OCI-LY7 (cell line): ENCODE measurements around the gene MPPED1. TPM values are rescaled to one million over a fixed set of nuclear protein-coding genes. Genes with fewer than 3 reads are reported as not detected.

Source experiments
- BruUV-seq: library from RNA; stranded (reverse); fragments of 400-500 nt; replicated peaks from 2 replicates; lab custom pipeline; 2021; lab: Mats Ljungman, UMichigan
- CTCF ChIA-PET: fragments of 300-600 bp; sonication (Branson Sonifier 250); formaldehyde crosslinking; loops from one replicate; lab custom pipeline; 2022; ENCODE audit warnings: antibody characterized with exemption; ENCODE audit not compliant: unreplicated experiment; lab: Charles Lee
- POLR2A ChIA-PET: fragments of 300-600 bp; sonication (Branson Sonifier 250); formaldehyde crosslinking; loops from one replicate; lab custom pipeline; 2022; ENCODE audit warnings: antibody characterized with exemption; lab: Charles Lee
- DNase-seq: peaks from one replicate; pipeline ENCODE4 v3.0.0-alpha.2; 2015; ENCODE audit warnings: low spot score
- H2AFZ ChIP-seq: fragments of 200-600 bp; sonication (generic), shearing (Covaris generic); 2 replicates; pipeline ENCODE4 v1.6.1; 2014; ENCODE audit warnings: mild to moderate bottlenecking, antibody characterized with exemption, low read length, moderate library complexity
- H3K27ac ChIP-seq: fragments of 200-600 bp; sonication (generic); 2 replicates; pipeline ENCODE4 v1.5.1; 2014; ENCODE audit warnings: mixed run types, low read depth, mild to moderate bottlenecking, moderate library complexity, low read length, inconsistent platforms; ENCODE audit not compliant: poor library complexity, severe bottlenecking
- H3K36me3 ChIP-seq: fragments of 200-600 bp; sonication (generic); 2 replicates; pipeline ENCODE4 v1.6.1; 2014; ENCODE audit warnings: mild to moderate bottlenecking, antibody characterized with exemption, low read length, moderate library complexity, mixed read lengths; ENCODE audit not compliant: insufficient read depth
- H3K4me1 ChIP-seq: fragments of 200-600 bp; sonication (generic); 2 replicates; pipeline ENCODE4 v1.5.1; 2014; ENCODE audit warnings: mild to moderate bottlenecking, low read length; ENCODE audit not compliant: insufficient read depth, poor library complexity, severe bottlenecking
- H3K4me2 ChIP-seq: fragments of 200-600 bp; sonication (generic); 2 replicates; pipeline ENCODE4 v1.6.1; 2014; ENCODE audit warnings: mild to moderate bottlenecking, low read length
- H3K4me3 ChIP-seq: fragments of 200-600 bp; sonication (generic); 2 replicates; pipeline ENCODE4 v1.5.1; 2014; ENCODE audit warnings: mild to moderate bottlenecking, low read depth, low read length; ENCODE audit not compliant: poor library complexity, severe bottlenecking
- H3K79me2 ChIP-seq: fragments of 200-600 bp; sonication (generic); 2 replicates; pipeline ENCODE4 v1.6.1; 2016; ENCODE audit warnings: low read depth, mild to moderate bottlenecking, low read length, moderate library complexity, mixed read lengths; ENCODE audit not compliant: insufficient read depth
- H3K9me2 ChIP-seq: fragments of 200-600 bp; sonication (generic); 2 replicates; pipeline ENCODE4 v1.6.1; 2016; ENCODE audit warnings: mild to moderate bottlenecking, low read length, mixed read lengths; ENCODE audit not compliant: insufficient read depth
- H3K9me3 ChIP-seq: fragments of 200-600 bp; sonication (generic); 2 replicates; pipeline ENCODE4 v1.6.1; 2014; ENCODE audit warnings: mild to moderate bottlenecking, mixed run types, low read length, mixed read lengths
- H4K20me1 ChIP-seq: fragments of 200-600 bp; sonication (generic); 2 replicates; pipeline ENCODE4 v1.6.1; 2014; ENCODE audit warnings: mild to moderate bottlenecking, antibody characterized with exemption, low read length, moderate library complexity, mixed read lengths; ENCODE audit not compliant: insufficient read depth
- EZH2phosphoT487 ChIP-seq: fragments of 200-600 bp; sonication (generic); IDR thresholded peaks from 2 replicates; pipeline ENCODE4 v1.6.1; 2018; ENCODE audit warnings: low read depth, borderline replicate concordance, mild to moderate bottlenecking, mixed run types, antibody characterized with exemption, low read length, moderate library complexity, mixed read lengths
- intact Hi-C: fragments of 100-400 bp; cut with micrococcal nuclease; formaldehyde crosslinking; loops from one replicate; pipeline ENCODE4 v1.10.0; 2022; ENCODE audit not compliant: unreplicated experiment
- total RNA-seq, 2 experiments: library from RNA; depleted of rRNA in 1 of 2; stranded (reverse); fragments of >200 nt in 1 of 2; shearing (Covaris generic) in 1 of 2; gene quantifications; 2 replicates each; pipeline ENCODE4 v1.2.3, GENCODE V29; 2014 to 2022
- TF ChIP-seq, protein P1 (sequence below): fragments of 200-600 bp; sonication (generic); conservative IDR thresholded peaks from 2 replicates; pipeline ENCODE4 v1.5.1; 2014; ENCODE audit warnings: mild to moderate bottlenecking, antibody characterized with exemption, low read length, moderate library complexity, mixed read lengths

Gene MPPED1
- total RNA-seq, 2 experiments from 2014 or later = not detected

DNA sequence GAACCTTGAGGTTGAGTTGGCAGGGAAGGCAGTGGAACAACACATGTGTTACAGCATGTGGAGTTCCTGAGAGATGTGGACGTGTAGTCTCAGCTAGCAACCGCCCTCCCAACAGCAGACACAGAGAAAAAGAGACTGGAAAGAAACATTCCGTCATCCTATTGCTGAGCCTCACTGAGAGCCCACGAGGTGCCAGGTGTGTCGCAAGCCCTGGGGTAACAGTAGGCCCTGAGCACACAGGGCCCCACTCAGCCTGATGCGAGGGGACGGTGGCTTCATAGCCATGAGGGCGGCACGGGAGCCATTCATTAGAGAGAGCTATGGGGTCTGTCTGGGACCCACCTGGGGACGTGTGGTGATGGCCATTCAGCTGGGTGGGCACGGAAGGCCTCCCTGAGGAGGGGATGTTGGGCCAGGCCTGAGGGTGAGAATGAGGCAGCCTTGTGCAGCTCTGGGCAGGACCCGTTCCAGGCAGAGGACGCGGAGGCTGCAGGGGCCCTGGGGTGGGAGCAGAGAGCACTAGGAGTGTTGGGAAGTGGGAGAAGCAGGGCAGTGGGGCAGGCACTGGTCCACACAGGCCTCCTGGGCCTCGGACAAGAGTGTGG is 26.2 kb downstream of the MPPED1 start:
- Histone ChIP-seq H3K79me2 (no peaks in the 10 kb centered on the region), H4K20me1 (no peaks in the 10 kb centered on the region), H3K9me3 (no peaks in the 10 kb centered on the region), H3K36me3 (no peaks in the 10 kb centered on the region), H3K27ac (no peak overlapping the region), H2AFZ (no peak overlapping the region), H3K9me2 (no peaks in the 10 kb centered on the region), H3K4me2 (no peak overlapping the region), H3K4me3 (no peak overlapping the region), H3K4me1 (no peaks in the 10 kb centered on the region)
- no peak for DNase-seq
- intact Hi-C loops = no loop called here
- BruUV-seq = no TSS peak
- POLR2A ChIA-PET = no interaction called here
- CTCF ChIA-PET = no interaction called here
- TF ChIP-seq, protein P1, sequence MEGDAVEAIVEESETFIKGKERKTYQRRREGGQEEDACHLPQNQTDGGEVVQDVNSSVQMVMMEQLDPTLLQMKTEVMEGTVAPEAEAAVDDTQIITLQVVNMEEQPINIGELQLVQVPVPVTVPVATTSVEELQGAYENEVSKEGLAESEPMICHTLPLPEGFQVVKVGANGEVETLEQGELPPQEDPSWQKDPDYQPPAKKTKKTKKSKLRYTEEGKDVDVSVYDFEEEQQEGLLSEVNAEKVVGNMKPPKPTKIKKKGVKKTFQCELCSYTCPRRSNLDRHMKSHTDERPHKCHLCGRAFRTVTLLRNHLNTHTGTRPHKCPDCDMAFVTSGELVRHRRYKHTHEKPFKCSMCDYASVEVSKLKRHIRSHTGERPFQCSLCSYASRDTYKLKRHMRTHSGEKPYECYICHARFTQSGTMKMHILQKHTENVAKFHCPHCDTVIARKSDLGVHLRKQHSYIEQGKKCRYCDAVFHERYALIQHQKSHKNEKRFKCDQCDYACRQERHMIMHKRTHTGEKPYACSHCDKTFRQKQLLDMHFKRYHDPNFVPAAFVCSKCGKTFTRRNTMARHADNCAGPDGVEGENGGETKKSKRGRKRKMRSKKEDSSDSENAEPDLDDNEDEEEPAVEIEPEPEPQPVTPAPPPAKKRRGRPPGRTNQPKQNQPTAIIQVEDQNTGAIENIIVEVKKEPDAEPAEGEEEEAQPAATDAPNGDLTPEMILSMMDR = no peak
- TF ChIP-seq EZH2phosphoT487 = no peak

DNA sequence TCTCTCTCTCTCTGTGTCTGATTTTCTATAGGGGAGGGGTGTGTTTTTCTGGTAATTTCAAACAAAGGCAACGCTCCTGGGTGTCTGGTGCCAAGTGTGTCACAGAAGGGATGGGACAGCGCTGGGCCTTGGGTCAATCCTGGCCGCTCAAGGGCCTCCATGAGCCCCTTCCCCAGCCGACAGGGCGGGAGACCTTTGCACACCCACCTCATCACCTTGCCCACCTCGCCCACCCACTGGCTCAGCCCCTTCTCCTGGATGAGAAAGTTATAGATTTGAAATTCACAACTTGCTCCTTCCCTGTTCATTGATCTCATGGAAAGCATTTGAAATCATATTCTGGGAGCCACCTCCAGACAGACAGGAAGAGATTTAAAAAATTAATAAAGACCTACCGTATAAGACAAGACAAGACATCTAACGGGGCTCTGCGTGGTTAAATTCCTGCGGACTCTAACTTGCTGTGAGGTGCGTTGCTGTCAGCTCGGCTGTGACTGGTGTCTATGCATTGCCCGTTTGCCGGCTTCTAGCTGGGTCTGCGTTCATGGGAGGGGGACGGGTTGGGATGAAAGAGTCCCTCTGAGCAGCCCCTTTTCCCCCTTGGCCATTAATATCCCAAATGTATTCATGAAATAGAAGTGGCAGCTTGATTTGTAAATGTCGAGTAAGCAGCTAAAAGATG is 27.0 kb downstream of the MPPED1 start:
- H2AFZ ChIP-seq = no peak overlapping the region
- no peak for DNase-seq
- H3K4me3 ChIP-seq = no peak overlapping the region
- no peaks in the 10 kb centered on the region for H3K36me3 ChIP-seq
- ChIA-PET POLR2A (no interaction called here), CTCF (no interaction called here)
- H3K9me3 ChIP-seq = no peaks in the 10 kb centered on the region
- TF ChIP-seq EZH2phosphoT487 = no peak
- TF ChIP-seq, protein P1 = no peak
- H3K9me2 ChIP-seq = no peaks in the 10 kb centered on the region
- BruUV-seq = no TSS peak
- H3K27ac ChIP-seq = no peak overlapping the region
- no peaks in the 10 kb centered on the region for H3K4me1 ChIP-seq
- no peaks in the 10 kb centered on the region for H3K79me2 ChIP-seq
- no peaks in the 10 kb centered on the region for H4K20me1 ChIP-seq
- intact Hi-C loops = no loop called here
- H3K4me2 ChIP-seq = no peak overlapping the region
